GM19328 (cell line): Measurements from ENCODE around the gene EML6.

Source experiments
- ATAC-seq: cut with Tn5 transposase; IDR thresholded peaks from one replicate; pipeline ENCODE4 v1.9.1; 2021; ENCODE audit warnings: mild to moderate bottlenecking, moderate library complexity; ENCODE audit not compliant: unreplicated experiment

EML6 gene

DNA sequence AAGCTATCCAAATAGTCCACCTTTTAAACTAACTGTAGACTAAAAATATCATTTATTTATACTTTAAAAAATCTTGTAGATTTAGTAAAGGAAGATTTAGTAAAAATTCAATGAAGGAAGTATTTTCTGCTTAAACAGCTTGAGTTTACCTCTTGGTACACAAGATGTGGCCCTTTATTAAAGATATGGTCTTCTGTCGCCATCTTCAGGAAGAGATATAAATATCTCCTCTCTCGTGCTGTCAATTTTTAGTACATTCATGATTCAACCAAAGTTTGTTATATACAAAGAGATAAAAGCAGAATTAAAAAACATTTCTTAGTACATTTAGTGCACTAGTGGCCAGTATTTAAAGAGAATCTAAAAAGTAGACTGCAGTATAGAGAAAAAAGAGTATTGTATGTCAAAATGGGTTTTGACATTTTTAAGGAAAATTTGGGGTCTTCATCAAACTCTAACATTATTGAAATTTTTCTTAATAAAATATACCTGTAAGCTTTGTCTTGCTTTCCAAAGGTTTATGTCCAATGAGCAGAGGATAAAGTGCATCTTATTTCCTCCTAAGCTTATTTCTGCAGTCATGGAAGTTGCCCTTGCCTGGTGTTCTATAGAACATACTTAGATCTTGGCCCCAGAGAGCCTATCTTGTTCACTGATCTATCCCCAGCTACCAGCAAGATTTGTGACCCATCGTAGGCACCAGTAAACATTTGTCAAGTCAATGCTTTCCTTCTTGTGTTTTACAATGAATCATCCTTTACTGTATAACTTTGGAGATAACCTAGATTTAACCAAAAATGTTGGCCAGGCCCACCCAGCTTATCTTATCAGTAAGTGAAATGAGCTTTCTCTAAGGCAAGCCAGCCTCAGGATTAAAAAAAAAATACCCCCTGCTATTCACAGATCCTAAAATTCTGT lies 18.5 kb upstream of the EML6 start:
- no peak for ATAC-seq

DNA sequence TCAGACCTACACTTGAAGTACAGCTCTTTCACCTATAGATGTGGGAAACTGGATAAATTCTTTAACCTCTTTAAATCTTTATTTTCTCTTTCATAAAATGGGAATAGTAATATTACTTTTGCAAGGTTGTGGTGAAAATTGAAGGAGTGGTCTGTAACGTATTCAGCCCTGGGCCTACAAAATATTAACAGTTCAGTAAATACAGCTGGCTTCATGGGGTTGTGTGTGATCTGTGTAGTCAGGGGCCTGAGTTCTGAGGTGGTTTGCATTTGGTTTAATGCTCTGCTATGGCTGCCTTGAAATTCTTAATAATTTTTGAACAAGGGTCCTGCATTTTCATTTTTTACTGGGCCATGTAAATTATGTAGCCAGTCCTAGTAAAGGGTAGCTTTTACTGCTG lies 16.8 kb upstream of the EML6 start:
- no peak for ATAC-seq

DNA sequence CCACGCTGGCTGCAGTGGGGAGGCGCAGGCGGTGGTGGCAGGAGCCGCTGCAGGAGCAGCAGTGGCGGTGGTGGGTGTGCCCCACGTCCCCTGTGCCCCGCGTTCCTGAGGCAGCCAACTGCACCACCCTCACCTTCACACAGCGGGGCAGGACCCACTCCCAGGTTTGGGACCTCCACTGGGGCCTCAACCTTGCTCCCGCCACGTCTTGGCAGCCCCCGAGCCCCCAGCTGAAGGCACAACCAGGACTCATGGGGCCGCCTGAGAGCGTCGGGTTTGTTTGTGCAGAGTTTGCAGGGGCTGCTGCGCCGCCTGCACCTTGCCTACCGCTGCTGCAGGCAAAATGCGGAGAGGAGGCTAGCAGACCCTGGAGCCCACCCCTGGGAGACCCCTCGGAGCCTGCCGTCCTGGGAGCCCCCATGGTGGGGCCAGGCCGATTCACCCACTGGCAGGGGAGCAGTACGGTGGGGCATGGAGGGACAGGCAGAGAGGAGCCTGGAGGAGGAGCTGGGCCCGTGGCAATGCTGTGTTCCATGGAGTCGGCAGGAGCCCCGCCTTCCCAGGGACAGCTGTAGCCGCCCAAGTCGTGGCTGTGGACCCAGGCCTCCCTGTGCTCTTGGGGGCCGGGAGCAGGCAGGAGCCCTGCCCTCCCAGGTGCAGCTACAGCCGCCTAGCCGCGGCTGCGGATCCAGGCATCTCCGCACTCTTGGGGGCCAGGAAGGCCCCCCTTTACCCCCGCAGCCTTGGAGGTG lies 14.7 kb upstream of the EML6 start:
- ATAC-seq = no peak

DNA sequence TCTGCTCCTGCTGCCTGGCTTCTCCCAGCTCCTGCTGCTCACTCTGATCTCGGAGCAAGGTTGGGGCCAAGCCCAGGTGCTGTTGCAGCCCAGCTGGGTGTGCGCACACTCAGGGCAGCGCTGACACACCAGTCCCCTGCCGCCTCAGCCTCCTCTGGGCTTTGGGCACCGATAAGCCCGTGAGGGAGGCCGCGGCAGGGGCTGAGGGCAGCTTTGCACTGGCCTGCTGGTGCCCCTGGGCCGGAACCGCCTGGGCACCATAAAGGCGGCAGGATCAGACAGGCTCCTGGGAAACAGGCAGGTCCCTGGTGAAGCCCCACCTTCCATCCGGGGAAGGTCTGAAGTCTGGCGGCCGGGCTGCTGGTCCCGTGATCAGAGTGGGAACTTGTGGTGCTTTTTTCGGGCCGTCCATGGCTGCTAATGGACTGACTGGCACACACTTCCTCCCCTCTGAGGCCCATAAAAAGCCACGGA lies 14.1 kb upstream of the EML6 start:
- ATAC-seq = no peak

DNA sequence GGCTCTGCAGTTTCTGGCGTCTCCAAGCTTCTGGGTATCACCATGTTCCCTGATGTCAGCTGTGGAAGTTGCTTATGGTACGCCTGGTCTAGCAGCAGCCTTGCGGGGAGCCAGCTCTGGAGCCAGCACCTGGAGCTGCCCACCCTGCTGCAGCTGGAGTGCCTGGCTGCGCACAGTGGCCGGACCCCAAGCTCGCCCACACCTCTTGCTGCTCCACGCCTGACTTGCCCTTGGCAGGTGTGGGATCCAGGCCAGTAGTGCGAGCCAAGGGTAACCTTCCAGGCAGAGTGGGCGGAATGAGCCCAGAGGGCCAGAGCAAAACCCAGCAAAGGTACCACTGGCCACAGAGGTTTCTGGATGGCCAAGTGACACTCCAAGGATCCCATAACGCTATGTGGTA lies 13.2 kb upstream of the EML6 start:
- ATAC-seq = no peak

DNA sequence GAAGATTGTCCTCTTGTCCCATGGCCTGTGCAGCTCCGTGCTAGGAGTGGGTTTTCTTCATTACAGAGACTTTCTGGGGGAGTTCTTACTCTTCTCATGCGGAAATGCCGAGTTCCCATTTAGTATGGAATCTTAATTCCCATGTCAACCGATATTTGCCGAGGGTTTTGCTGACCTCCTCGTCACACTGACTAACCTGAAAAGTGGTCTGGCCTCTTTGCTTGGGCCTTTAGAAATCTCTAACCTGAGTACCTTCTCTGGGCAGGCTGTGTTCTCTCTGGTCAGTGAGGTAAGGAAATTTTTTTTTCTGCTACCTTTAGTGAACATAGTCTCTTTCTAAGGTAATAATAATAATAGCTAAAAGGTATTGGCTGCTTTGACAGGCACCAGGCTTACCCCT lies 10.9 kb upstream of the EML6 start:
- ATAC-seq = no peak

DNA sequence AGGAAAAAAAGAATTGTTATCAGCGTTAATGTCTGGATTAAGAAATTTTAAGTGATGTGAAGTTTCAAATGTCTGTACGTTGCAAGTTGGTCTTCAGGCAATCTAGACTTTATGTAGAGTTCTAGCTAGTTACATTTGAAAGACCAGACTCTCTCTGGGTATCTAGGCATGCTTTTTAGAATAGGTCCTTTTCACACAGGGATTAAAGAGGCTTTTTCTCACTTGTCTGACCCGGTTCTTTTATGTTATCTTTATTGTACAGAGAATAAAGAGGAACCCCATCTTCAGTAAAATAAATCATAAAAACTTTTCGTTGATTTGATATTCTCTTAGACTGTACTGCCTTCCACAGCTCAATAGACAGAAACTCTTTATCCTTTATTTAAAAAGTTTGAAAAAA lies 8.5 kb upstream of the EML6 start:
- ATAC-seq = no peak

DNA sequence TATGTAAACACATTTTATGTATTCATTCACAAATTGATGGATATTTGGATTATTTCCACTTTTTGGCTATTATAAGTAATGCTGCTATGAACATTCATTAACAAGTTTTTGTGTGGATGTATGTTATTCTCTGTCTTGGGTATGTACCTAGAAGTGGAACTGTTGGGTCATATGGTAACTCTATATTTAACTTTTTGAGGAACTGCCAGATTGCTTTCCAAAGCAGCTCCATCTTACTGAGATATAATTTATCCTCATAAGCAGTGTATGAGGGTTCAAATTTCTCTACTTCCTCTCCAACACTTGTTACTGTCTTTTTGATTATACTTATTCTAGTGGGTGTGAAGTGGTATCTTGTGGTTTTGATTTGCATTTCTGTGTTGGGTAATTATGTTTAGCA lies 7.1 kb upstream of the EML6 start:
- no peak for ATAC-seq

DNA sequence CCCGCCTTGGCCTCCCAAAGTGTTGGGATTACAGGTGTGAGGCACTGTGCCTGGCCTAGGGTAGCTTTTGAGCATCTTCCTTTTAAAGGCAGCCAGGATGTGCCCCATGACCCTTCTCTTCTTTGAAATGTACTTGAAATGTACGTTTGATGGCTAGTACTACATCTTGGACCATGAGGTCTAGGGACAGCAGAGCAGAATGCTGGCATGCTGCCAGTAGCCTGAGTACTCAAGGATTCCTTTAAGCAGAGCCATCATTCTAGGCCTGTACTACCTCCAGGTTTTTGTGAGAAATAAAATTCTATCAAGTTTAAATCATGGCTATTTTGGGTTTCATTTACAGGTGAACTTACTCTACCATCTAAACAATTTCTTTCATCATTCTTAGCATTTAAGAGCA lies 2.9 kb upstream of the EML6 start:
- no peak for ATAC-seq

DNA sequence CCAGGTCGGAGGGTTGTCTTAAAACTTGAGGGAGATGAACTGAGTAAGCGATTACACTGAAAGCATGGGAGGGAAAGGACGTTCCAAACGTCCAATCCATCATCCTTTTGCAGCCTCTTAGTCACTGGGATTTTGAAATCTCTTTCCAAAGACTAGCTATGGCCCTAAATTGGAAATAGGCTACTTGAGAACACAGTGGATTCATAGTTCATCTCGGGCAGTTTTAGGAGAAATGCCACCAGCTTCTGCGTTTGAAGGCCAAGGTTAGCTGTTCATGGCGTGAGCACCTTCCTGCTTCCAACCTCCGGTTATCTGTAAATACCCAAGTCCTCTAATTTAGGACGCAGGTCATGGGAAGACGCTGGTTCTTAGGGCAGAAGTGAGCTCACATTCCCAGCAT lies 821 bp upstream of the EML6 start:
- no peak for ATAC-seq

DNA sequence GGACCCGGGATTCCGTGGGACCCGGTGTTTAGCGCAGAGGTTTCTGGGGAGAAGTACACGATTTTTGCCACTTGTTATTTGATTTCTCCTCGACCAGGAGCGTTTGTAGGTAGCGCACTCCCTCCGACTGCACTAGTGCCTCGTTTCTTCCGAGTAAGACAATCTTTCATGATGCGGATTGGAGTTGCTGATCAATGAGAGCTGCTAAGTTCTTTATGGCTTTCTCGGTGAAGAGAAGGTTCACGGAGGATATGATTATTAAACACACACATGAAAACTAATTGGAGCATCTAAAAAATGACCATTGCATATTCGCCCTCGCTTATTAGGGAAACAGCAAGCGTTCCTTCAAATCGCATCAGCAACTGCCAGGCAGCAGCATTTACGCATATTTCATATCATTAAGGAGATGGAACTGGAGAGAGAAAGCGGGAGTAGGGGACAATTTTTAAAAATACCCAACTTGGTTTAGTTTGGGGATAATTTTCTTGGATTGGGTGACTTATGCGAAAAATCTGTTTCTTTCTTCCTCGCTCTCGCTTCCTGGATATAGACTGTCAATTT lies 616 bp downstream of the EML6 start:
- no peak for ATAC-seq

DNA sequence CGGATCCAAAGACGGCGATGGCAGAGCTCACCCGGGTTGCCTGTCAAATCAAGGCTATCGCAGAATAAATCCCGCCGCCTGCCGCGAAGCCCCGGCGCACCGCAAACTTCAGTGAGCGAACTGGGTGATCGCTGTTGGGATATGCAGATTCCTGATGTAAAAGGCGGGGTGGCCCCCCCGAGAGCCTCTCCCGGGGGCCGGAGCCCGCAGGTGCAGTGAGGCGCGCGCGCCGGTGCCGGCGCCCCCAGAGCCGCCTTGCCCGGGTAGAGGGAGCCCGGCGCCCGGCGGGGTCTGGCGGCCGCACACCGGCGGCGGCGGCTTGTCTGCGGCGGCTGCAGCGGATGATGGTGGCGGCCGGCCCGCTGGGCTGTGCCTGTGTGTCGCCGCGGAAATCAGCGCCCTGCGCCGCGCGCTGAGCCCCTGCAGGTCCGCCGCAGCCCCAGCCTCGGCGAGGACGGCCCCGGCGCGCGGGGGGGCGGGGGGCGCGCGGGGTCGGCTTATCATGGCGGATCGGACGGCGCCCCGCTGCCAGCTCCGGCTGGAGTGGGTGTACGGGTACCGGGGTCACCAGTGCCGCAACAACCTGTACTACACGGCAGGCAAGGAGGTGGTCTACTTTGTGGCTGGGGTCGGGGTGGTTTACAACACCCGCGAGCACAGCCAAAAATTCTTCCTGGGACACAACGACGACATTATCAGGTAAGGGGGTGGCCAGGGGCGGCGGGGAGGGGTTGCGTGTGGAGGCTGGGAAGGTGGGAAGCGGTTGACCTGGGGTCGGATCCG lies 1.3 kb downstream of the EML6 start:
- no peak for ATAC-seq

DNA sequence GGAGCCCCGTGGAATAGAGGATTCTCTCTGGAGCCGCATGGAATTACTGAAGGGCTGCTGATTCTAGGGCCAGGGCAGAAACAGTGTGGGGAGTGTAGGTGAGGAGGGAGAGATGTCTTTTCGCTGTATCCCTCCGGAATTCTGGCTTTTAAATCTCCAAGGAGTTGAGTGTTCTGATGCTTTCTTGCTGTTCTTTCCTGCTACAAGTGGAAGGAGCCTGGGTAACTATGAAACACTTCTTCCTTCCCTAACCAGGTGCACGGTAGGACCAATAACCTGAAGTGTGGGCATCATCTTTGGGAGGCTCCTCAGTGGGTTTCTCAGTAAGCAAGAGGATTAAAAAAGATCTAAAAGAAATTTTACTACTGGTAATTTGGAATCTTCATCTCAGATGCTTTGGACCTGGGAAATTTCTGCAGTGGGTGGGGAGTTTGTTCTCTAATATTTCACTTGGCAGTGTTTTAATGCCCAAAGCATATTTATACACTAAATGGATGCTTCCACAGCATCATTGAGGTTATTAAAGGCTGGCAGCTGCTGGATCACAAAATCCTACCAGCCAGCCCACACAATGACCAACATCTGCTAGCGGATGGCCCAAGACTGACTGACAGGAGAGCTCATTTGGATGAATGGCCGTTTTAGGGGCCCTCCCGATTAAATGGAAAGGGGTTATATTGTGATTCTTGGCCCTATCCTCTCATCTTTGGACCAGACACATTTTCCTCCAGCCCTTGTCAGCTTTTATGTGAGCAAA lies 2.1 kb downstream of the EML6 start:
- no peak for ATAC-seq

DNA sequence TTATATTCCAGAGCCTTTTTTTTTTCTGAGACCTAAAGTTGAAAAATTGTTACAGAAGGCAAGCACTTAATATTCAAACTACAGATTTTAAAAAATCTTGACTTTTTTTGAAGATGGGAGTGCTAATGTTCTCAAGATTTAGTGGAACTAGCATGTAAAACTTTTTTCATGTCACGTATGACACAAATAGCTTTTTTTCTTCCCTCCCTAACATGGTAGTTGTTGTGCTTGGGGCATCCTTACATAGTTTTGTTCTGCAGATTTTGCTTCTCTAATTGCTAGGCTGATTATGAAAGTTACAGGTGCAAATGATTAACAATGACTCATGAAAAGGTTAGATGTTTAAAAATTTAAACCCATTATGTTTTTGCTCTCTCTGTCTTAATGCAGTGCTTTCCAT lies 3.0 kb downstream of the EML6 start:
- ATAC-seq = no peak

DNA sequence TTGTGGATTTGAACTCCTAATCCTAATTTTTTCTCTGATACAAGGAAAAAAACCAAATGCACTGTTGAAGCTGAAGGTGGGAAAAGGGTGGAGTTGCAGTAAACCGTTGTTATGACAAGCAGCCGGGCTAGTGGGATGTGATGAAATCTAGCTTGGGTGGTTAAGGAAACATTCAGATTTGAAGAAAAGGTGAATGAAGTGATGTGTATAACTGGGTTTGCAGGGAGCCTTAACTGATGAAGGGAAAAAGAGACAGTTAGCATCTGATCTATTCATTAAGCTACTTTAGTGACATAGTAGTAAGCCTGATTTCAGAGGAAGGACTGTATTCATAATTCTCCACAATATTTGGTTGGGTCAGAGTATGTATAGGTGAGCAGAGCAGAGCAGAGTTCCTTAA lies 3.5 kb downstream of the EML6 start:
- ATAC-seq = no peak

DNA sequence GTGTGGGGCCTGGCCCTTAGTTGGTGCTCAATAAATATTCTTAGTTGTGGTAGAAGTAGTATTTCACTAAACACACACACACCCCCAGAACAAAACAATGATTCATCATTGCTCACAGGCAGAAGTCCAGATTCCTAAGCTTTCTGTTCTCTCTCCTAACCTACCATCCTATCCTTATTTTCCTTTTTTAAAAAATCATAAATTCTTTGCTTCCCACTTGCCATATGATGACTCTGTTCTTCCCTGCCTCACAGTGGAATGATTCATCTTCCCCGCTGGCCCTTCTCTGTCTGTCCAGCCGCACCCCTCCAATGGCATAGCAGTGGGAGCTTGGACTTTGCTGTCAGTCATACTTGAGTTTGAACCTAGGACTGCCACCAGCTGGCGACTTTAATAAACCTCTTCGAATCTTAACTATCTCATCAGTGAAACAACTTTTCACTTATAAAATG lies 5.2 kb downstream of the EML6 start:
- ATAC-seq = no peak

DNA sequence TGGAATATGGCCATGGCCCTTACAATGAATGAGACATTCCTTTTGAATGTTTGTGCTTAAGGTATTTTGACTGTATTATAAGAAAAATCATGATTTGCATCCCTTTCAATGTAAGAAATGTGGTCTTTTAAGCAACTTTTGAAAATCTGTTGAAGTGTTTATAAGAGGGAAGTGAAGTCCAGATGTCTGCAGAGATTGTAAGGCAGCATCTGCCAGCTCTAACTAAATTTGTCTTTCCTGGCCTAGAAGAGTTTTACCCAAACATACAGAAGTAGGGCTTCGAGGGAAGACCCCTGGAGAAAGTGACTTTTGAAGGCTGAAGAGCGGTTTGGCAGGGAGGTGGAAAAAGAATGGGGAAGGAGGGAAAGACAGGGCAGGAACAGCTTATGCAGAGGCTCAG lies 12.2 kb downstream of the EML6 start:
- ATAC-seq = no peak

DNA sequence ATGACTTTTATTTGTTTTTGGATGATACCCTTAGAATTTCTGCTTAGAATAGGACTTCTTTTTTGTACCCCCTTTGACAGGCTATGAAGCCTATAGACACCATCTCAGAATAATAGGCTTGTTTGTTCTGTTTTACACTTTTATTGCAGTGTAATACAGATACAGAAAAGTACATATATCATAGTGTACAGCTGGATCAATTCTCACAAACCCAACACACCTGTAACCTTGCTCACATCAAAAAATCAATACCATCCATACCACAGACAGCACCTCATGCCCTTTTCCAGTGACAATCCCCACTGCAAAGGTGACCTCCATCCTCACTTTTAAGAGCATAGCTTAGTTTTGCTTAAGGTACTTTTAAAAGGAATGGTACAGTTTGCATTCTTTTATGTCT lies 14.8 kb downstream of the EML6 start:
- ATAC-seq = no peak

DNA sequence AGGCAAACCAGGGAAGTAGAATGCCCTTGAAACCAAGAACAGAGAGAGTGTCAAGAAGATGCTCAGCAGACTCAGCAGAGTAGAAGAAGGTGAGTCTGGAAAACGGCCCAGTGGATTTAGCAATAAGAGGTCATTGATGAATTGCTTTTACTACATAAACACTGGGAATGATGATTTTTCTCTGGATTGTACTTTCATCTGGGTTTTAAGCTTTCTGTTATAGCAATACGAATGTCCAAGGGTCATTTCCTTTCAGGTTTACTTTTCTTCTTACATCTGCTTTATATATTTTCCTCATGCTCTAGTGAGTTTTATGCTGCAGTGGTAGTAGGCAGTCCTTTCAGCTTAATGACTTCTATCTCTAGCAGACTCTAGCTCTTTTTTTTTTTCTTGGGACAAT lies 16.9 kb downstream of the EML6 start:
- no peak for ATAC-seq

DNA sequence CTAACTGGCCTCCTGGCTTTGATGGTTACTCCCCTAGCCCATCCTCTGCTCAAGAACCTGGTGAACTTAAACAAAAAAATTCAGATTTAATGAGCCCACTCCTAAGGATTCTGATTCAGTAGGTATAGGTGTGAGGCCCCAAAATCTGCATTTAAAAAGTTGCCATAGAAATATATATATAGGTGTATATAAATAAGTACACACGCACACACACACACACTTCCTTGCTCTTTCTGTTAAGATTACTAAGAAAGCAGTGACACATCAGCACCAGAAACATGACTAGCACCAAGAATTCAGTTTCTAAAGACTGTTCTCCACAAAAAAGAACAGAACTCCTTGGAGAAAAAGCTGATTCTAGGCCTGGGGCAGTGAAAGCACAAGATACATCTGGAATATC lies 17.8 kb downstream of the EML6 start:
- no peak for ATAC-seq
